ENCODE data around the gene MS4A4A. TPM values are rescaled to one million over a fixed set of nuclear protein-coding genes. Genes with fewer than 3 reads are reported as not detected.

MS4A4A gene
- total and polyA plus RNA-seq, 2 experiments from 2014 or later, result not detected

DNA sequence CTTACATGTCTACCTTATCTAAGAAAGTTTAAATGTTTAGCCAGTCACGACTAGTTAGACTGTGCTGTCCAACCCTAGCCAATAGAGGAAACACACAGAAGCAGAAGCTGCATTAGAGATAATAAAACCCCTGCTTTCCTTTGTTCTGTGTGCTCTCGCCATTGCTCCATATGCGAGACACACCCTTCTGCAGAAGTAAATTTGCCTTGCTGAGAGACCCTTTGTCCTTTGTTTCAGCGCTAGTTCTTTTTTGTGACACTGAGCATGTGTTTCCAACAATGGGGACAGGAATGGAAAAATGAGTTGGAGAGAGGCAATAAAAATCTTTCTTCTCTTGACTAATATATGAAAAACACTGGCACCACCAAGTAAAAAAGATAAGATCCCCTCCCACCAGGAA, 19.5 kb upstream of the MS4A4A start:
- H3K27me3 ChIP-seq, result no peaks in the 10 kb centered on the region

DNA sequence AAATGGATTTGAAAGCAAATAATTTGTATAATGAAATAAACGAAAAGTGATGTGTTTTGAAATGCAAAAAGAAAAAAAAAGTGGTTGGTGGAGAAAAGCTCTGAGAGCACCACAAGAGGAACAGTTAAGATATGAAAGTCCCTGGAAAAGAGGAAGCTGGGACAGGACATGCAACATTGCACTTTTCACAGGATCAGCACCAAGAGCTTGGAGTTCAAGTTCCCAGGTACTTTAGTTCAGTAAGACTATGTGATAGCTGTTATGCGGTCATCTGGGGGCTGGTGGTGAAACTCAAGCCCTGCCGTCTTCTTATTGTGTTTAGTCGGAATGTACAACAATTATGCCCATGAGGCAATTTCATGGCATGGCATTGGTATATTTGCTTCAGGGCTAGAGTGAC, 17.1 kb upstream of the MS4A4A start:
- Histone ChIP-seq H3K4me3 (no peak overlapping the region), H3K4me1 (ENCODE audit: low read depth) (no peaks in the 10 kb centered on the region), H3K27ac (no peak overlapping the region), H3K27me3 (no peaks in the 10 kb centered on the region), H3K36me3 (no peaks in the 10 kb centered on the region), H3K9me3 (ENCODE audit: low read depth) (no peaks in the 10 kb centered on the region)
- TF ChIP-seq CTCF (IDR thresholded peaks at IDR 0.05; ENCODE audit: low read depth, low read length), result no peak
- no peak for DNase-seq (ENCODE audit: low read depth in 1 of 2, low spot score in 1 of 2)

More for the DNA sequence above, 19.5 kb upstream of the MS4A4A start:
- Histone ChIP-seq H3K9me3 (ENCODE audit: low read depth) (no peaks in the 10 kb centered on the region), H3K4me3 (no peak overlapping the region), H3K4me1 (ENCODE audit: low read depth) (no peaks in the 10 kb centered on the region), H3K27ac (no peak overlapping the region), H3K36me3 (no peaks in the 10 kb centered on the region)
- TF ChIP-seq CTCF (IDR thresholded peaks at IDR 0.05; ENCODE audit: low read depth, low read length), result no peak
- no peak for DNase-seq (ENCODE audit: low read depth in 1 of 2, low spot score in 1 of 2)

DNA sequence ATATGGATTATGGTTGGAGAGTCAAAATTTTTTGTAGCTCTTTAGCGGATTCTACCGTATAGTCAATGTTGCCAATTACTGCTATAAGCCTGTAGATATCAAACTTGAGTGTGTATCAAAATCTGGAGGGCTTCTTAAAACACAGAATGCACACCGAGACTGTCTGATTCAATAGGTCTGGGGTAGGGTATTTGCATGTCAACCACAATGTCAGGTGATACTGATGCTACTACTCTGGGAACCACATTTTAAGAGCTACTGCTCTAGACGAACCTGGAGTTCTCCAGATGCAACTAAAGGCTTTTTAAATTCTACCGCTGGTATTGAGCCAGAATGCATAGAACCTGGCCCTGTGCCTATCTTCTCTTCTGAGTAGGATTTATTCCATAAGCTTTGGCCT, 15.8 kb upstream of the MS4A4A start:
- no peak for TF ChIP-seq CTCF (IDR thresholded peaks at IDR 0.05; ENCODE audit: low read depth, low read length)
- no peak for DNase-seq (ENCODE audit: low read depth in 1 of 2, low spot score in 1 of 2)
- H3K4me1 ChIP-seq (ENCODE audit: low read depth), result no peaks in the 10 kb centered on the region

DNA sequence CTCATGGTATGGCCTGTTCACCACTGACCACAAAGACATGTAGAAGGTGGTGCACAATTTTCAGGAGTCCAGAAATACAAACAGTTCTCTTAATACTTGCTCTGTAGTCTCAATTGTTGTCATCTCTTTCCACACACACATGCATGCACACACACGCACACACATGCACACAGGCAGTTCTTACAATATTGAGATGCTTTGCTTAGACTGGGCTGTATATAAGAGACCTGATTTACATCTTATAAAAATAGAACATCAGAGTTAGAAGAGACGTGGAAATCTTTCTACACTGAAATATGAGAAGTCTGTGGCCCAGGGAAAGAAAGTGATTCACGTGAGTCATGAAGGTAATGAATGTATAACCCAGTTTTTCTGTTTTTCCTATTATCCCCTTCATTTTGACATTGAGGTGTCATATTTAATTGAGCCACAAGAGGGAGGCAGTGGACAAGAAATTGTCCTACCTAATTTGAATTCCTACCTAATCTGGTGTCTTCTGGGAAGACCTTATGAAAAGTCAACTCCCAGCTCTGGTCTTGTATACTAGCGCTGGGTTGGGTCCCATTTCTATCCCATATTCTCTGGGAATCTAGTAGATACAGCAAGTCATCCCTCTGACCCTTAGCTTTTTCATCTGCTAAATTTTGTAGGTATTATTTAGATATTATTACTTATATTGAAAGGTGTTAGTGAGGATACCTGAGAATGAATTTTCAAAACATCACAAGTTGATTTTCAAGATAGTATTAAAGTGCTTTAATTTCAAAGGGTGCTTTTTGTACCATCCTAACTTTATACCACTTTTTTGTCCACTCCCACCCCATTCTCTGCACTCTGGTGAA, 14.9 kb upstream of the MS4A4A start:
- Histone ChIP-seq H3K9me3 (ENCODE audit: low read depth) (no peaks in the 10 kb centered on the region), H3K27me3 (no peaks in the 10 kb centered on the region), H3K36me3 (no peaks in the 10 kb centered on the region), H3K4me3 (no peak overlapping the region), H3K4me1 (ENCODE audit: low read depth) (no peaks in the 10 kb centered on the region), H3K27ac (no peak overlapping the region)
- DNase-seq (ENCODE audit: low read depth in 1 of 2, low spot score in 1 of 2), result peak; percentile 43 to 45
- TF ChIP-seq CTCF (IDR thresholded peaks at IDR 0.05; ENCODE audit: low read depth, low read length), result peak; percentile 63

More for the DNA sequence above, 15.8 kb upstream of the MS4A4A start:
- Histone ChIP-seq H3K36me3 (no peaks in the 10 kb centered on the region), H3K4me3 (no peak overlapping the region), H3K27ac (no peak overlapping the region), H3K27me3 (no peaks in the 10 kb centered on the region), H3K9me3 (ENCODE audit: low read depth) (no peaks in the 10 kb centered on the region)

DNA sequence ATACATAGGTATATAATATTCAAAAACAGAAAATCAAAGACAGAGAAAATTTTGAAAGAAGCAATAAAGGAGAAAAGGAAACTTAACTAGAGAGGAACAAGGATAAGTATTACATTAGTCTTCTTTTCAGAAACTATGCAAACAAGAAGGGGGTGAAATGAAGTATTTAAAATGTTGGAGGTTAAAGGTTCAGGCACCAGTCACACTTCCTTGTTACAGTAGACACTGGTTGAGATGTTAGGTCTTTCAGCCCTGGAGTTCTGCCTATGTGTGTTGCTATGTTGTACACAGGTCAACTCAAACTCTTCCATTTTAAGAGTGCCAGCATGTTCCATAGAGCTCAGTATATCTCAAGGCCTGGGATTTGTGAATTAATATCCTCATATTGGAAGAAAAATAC, 6.0 kb upstream of the MS4A4A start:
- no peaks in the 10 kb centered on the region for H3K27me3 ChIP-seq
- H3K9me3 ChIP-seq (ENCODE audit: low read depth), result no peaks in the 10 kb centered on the region
- DNase-seq (ENCODE audit: low read depth in 1 of 2, low spot score in 1 of 2), result no peak
- H3K27ac ChIP-seq, result no peak overlapping the region
- no peak overlapping the region for H3K4me3 ChIP-seq
- no peaks in the 10 kb centered on the region for H3K4me1 ChIP-seq (ENCODE audit: low read depth)
- H3K36me3 ChIP-seq, result no peaks in the 10 kb centered on the region
- no peak for TF ChIP-seq CTCF (IDR thresholded peaks at IDR 0.05; ENCODE audit: low read depth, low read length)
